Osteocyte (in vitro differentiated cells): ENCODE results near the gene SPINDOC. TPM values are rescaled to one million over a fixed set of nuclear protein-coding genes. Genes with fewer than 3 reads are reported as not detected.

Source experiments
- DNase-seq: peaks from one replicate; pipeline ENCODE4 v3.0.0; 2021; ENCODE audit warnings: mixed read lengths; ENCODE audit not compliant: unreplicated experiment; ENCODE audit errors: extremely low spot score
- H3K27ac Mint-ChIP-seq: one replicate; pipeline ENCODE4 v1.8.0; 2021; ENCODE audit warnings: mild to moderate bottlenecking, mixed read lengths; ENCODE audit not compliant: unreplicated experiment
- H3K27me3 Mint-ChIP-seq: one replicate; pipeline ENCODE4 v1.8.0; 2021; ENCODE audit warnings: mixed read lengths; ENCODE audit not compliant: unreplicated experiment
- H3K36me3 Mint-ChIP-seq: one replicate; pipeline ENCODE4 v1.8.0; 2021; ENCODE audit warnings: mixed read lengths; ENCODE audit not compliant: unreplicated experiment
- H3K4me1 Mint-ChIP-seq: one replicate; pipeline ENCODE4 v1.8.0; 2021; ENCODE audit warnings: mixed read lengths; ENCODE audit not compliant: unreplicated experiment
- H3K4me3 Mint-ChIP-seq: one replicate; pipeline ENCODE4 v1.8.0; 2021; ENCODE audit warnings: mild to moderate bottlenecking, moderate library complexity, mixed read lengths; ENCODE audit not compliant: unreplicated experiment
- H3K9me3 Mint-ChIP-seq: one replicate; pipeline ENCODE4 v1.8.0; 2021; ENCODE audit warnings: mixed read lengths; ENCODE audit not compliant: unreplicated experiment
- CTCF ChIP-seq: fragments of 200-600 bp; sonication (generic); IDR thresholded peaks from 2 replicates; pipeline ENCODE4 v1.5.0; 2021; ENCODE audit warnings: antibody characterized with exemption, mild to moderate bottlenecking, moderate library complexity
- total RNA-seq: library from RNA; stranded (reverse); gene quantifications from 2 replicates; pipeline ENCODE4 v1.2.1, GENCODE V29; 2021

The SPINDOC gene
- total RNA-seq, 1 donor from 2014 or later, result 33.5 TPM

GRCh38 chr11:63873311-63873710, 60.1 kb downstream of the SPINDOC start:
- Mint-ChIP-seq H3K9me3 (no peaks in the 10 kb centered on the region), H3K36me3 (peaks cover under 1% of the 10 kb centered on the region), H3K4me3 (no peak overlapping the region), H3K27ac (peak overlapping the region; percentile 70), H3K27me3 (no peaks in the 10 kb centered on the region), H3K4me1 (peaks cover 50% of the 10 kb centered on the region)
- DNase-seq, result no peak
- no peak for TF ChIP-seq CTCF

- no peak for DNase-seq
- peaks cover 52% of the 10 kb centered on the region for H3K4me1 Mint-ChIP-seq
These were observed 61.3 kb downstream of the SPINDOC start for GRCh38 chr11:63874511-63874910.

GRCh38 chr11:63875506-63876065, 62.3 kb downstream of the SPINDOC start:
- Mint-ChIP-seq H3K27ac (no peak overlapping the region), H3K9me3 (no peaks in the 10 kb centered on the region), H3K36me3 (no peaks in the 10 kb centered on the region), H3K4me1 (peaks cover 52% of the 10 kb centered on the region), H3K4me3 (no peak overlapping the region), H3K27me3 (no peaks in the 10 kb centered on the region)
- no peak for DNase-seq
- TF ChIP-seq CTCF, result no peak

More at GRCh38 chr11:63874511-63874910, 61.3 kb downstream of the SPINDOC start:
- H3K4me3 Mint-ChIP-seq, result no peak overlapping the region
- no peaks in the 10 kb centered on the region for H3K27me3 Mint-ChIP-seq
- H3K27ac Mint-ChIP-seq, result no peak overlapping the region
- no peak for TF ChIP-seq CTCF
- H3K36me3 Mint-ChIP-seq, result no peaks in the 10 kb centered on the region
- H3K9me3 Mint-ChIP-seq, result no peaks in the 10 kb centered on the region

- no peaks in the 10 kb centered on the region for H3K27me3 Mint-ChIP-seq
- no peak for DNase-seq
- H3K4me3 Mint-ChIP-seq, result no peak overlapping the region
- no peak for TF ChIP-seq CTCF
- H3K4me1 Mint-ChIP-seq, result peaks cover 49% of the 10 kb centered on the region
- no peaks in the 10 kb centered on the region for H3K36me3 Mint-ChIP-seq
- no peak overlapping the region for H3K27ac Mint-ChIP-seq
- H3K9me3 Mint-ChIP-seq, result no peaks in the 10 kb centered on the region
These were observed 63.4 kb downstream of the SPINDOC start for GRCh38 chr11:63876616-63877015.

Other genes with a start within 250 kb of the SPINDOC start
- gene PLAAT3, start 199.0 kb upstream of the SPINDOC start, total RNA-seq, result 19.0 and 20.0 TPM in 2 replicates
- 96.9 and 107 TPM in 2 replicates for gene ATL3, start 142.1 kb upstream of the SPINDOC start, total RNA-seq
- gene RTN3, start 132.0 kb upstream of the SPINDOC start, total RNA-seq, result 109 and 117 TPM in 2 replicates
- 32.1 and 34.3 TPM in 2 replicates for gene ZFTA, start 44.7 kb upstream of the SPINDOC start, total RNA-seq
- 31.8 and 33.4 TPM in 2 replicates for gene MARK2, start 25.7 kb downstream of the SPINDOC start, total RNA-seq
- gene RCOR2, start 103.7 kb downstream of the SPINDOC start, total RNA-seq, result 2.5 and 2.6 TPM in 2 replicates
- gene NAA40, start 125.5 kb downstream of the SPINDOC start, total RNA-seq, result 24.0 and 28.1 TPM in 2 replicates
- gene COX8A, start 161.2 kb downstream of the SPINDOC start, total RNA-seq, result 253 and 265 TPM in 2 replicates
- gene OTUB1, start 173.0 kb downstream of the SPINDOC start, total RNA-seq, result 66.2 and 71.4 TPM in 2 replicates
- 0.54 and 0.65 TPM in 2 replicates for gene FLRT1, start 222.5 kb downstream of the SPINDOC start, total RNA-seq